GM21825 (cell line): ENCODE data around the gene SNRPN.
"Not testable (repeated sequence)": the region's sequence is repeated elsewhere in the genome, so short reads cannot be mapped to it uniquely, and the experiment has no call there.

Source experiments
- ATAC-seq: cut with Tn5 transposase; IDR thresholded peaks from one replicate; pipeline ENCODE4 v1.9.1; 2021; ENCODE audit warnings: mild to moderate bottlenecking, moderate library complexity; ENCODE audit not compliant: unreplicated experiment

SNRPN gene

GRCh38 chr15:24966364-24967103 lies 11.7 kb downstream of the SNRPN start:
- ATAC-seq = no peak

DNA sequence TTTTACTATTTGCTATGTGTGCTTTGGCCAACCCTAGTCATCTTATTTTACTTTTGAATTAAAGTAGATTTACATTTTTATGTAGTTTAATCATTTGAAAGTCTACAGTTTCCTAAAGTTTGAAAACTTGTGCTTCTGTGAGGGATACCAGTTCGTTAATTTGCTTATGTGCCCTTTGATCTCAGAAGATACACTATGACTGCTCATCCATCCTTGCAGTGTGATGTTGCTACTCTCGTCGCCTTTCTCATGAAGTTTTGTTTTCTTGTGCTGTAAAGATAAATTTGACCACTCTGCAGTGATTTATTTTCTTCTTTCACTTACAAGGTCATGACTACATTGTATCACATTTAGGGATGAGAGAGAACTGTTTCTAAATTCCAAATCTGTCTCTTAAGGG lies 16.3 kb downstream of the SNRPN start:
- no peak for ATAC-seq

DNA sequence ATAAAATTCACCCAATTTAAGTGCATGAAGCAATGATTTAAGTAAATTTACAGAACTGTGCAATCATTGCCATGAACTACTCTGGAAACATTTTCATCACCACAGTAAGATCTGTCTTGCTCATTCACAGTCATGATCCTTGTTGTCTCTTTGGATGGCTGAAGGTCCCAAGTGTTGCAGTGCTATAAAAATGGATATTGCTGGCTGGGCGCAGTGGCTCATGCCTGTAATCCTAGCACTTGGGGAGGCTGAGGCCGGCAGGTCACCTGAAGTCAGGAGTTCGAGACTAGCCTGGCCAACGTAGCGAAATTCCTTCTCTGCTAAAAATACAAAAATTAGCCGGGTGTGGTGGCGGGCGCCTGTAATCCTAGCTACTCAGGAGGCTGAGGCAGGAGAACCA lies 17.0 kb downstream of the SNRPN start:
- ATAC-seq = no peak

DNA sequence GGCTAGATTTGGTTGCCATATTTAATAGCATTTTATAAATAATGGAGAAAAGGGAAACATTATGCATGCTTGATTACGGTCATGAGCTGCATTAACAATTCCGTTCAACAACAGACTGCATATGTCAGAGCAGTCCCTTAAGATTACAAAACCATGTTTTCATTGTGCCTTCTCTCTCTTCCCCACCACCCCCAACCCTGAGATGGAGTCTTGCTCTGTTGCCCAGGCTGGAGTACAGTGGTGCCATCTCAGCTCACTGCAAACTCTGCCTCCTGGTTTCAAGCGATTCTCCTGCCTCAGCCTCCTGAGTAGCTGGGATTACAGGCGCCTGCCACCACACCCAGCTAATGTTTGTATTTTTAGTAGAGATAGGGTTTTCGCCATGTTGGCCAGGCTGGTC lies 17.9 kb downstream of the SNRPN start:
- not testable (repeated sequence) for ATAC-seq

DNA sequence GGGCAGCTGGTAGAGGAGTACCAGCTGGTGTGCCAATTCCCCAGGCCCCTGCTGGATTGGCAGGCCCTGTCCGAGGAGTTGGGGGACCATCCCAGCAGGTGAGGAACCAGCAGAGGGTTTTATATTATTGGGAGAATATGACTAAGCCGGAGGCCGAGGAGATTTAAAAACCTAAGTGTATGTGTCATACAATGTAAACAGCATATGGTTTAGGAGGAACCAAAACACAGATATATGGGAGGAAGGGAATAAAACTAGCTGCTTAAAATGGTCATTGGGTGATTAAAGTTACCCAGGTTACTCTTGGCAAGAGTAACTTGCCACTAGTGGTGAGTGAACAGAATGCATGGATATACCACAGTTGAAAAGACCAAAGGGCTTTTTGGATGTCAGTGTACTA lies 22.1 kb downstream of the SNRPN start:
- ATAC-seq = no peak

GRCh38 chr15:24977686-24978085 lies 22.9 kb downstream of the SNRPN start:
- ATAC-seq = no peak

- no peak for ATAC-seq
Observed at GRCh38 chr15:24985224-24985623, 30.4 kb downstream of the SNRPN start.

DNA sequence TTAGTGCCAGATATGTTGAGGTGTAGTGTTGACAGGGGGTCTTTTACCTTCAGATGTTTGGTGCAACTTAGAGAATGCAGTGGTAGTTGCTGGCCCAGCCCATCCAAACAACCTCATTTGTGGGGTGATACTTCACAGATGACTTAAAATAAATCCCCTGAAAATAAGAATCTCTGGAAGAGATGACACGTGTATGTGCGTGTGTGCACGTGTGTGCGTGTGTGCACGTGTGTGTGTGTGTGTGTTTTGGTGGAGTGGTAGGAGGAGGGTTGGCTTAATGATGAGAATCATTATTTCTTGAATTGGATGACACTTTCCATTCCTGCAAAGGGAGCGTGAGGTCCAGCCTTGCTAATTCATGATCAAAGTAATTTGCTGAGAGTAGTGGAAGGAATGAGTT lies 31.9 kb downstream of the SNRPN start:
- no peak for ATAC-seq

DNA sequence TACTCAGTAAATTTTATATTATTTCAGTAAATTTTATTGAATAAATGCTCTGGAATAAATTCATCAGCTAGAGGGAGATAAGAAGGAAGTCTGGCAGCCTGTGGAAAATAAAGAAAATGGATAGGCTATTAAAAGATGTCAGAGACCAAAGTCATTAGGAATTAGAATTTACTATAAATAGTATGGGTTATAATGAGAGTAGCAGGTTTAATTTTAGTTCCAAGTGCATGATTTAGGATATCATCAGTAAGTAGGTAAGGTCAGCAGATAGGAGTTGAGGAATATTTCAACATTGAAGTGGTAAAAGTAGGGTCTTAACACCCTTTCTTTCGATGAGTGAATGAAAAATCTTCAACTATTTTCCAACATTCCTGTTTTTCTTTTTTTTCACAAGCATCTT lies 64.6 kb downstream of the SNRPN start:
- no peak for ATAC-seq

GRCh38 chr15:25022233-25022632 lies 67.4 kb downstream of the SNRPN start:
- ATAC-seq = no peak
